HG03469 (cell line): Measurements from ENCODE around the gene MXD3.
"Not testable (repeated sequence)": the region's sequence is repeated elsewhere in the genome, so short reads cannot be mapped to it uniquely, and the experiment has no call there.

Experiments used
- ATAC-seq: cut with Tn5 transposase; IDR thresholded peaks from one replicate; pipeline ENCODE4 v1.9.1; 2021; ENCODE audit warnings: mild to moderate bottlenecking, moderate library complexity, moderate number of reproducible peaks; ENCODE audit not compliant: unreplicated experiment

Gene MXD3

DNA sequence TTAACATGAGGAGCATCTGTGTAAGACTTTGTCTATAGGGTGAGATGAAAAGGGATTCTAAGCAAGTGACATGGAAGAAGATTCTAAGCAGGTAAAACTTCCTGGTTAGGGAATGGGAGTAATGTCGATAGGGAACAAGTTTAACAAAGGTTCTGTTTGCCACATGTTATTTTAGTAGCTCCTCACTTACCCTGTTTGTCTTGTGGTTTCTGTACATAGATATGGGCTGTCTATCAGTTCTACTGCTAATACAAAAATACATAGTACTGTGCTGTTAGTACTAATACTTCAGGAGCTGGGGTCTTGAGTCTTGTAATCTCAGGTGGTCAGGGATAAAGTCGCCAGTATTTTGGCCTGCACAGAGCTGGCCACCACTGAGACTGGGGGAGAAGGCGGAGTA, 41.0 kb downstream of the MXD3 start:
- no peak for ATAC-seq

DNA sequence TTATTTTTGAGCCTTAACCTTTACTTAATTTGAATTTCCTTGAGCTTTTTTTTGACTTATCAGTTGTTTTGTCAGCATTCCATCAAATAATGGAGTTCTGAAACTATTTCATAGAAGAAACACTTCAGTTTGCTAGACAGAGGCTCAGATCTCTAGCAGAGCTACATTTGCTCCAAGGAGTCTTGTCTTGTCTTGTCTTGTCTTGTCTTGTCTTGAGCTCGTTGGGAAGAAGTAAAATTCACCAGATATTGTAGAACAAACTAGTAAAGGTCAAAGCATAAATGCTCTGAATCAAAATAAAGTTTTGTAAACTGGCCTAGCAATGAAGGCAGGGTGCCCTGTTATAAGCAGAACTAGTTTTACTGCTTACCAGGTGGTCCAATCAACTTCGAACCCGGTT, 41.7 kb downstream of the MXD3 start:
- no peak for ATAC-seq

- ATAC-seq = no peak
These were observed 42.3 kb downstream of the MXD3 start for GRCh38 chr5:177269232-177269895.

DNA sequence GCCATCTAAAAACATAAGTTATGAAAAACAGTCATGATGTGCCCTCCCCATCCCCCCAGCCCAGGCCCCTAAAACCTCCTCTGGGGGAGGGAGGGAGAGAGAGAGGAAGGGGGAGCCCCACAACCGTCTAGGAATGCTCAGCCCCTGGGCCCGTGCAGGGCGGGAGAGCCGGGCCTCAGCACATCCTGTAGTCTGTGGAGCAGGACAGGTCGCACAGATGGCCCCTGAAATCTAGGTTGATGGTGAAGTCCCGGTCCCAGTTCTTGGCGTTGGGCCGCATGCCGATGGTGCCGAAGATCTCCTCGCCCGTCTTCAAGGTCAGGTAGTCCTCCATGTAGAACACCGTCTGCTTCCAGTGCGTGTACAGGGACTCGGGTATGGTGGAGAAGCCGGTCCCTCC, 46.3 kb downstream of the MXD3 start:
- no peak for ATAC-seq

DNA sequence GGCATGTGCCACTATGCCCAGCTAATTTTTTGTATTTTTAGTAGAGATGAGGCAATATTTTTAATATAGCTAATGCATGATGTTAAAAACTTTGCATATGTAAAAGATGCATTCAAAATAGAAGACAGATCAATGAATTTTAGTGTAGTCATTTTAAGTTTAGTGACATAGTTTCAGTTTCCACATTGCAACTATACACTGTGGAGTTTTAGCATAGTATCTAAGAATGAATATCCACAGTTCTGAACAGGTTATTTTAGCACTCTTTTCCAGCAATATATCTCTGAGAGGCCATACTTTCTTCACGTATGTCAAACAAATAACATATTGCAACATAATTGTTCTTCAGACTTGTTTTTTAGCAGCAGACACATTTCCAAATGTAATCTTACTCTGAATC, 47.5 kb downstream of the MXD3 start:
- ATAC-seq = no peak

DNA sequence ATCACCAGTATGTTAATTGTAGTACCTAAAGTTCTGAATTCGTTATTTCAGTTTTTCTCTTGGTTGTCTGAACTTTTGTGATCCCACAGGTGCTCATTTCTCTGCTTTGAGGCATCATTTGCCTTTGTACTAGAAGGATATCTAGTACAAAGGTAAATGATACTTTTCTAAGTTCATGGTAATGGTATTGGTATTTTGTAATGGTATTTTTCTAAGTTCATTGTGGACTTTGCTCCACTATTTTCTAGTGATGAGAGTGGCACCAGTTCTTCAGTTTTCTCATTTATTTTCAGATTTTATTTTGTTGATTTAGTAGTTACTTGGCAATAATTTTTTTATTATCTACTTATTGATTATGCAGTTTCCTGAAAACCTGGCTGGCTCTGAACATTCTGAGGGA, 50.2 kb downstream of the MXD3 start:
- ATAC-seq = no peak

- no peak for ATAC-seq
These were observed 50.7 kb downstream of the MXD3 start for GRCh38 chr5:177260961-177261360.

DNA sequence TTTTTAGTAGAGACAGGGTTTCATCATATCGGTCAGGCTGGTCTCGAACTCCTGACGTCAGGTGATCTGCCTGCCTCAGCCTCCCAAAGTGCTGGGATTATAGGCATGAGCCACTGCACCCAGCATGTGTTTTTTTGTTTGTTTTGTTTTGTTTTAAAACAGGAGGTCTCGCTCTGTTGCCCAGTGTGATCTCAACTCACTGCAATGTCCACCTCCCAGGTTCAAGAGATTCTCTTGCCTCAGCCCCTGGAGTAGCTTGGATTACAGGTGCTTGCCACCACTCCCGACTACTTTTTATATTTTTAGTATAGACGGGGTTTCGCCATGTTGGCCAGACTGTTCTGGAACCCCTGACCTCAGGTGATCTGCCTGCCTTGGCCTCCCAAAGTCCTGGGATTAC, 53.0 kb downstream of the MXD3 start:
- not testable (repeated sequence) for ATAC-seq
